HAP-1 (cell line): ENCODE measurements around the gene HRH2.

ENCODE experiments used
- DNase-seq, 2 experiments: peaks; one replicate each; pipeline ENCODE4 v3.0.0-alpha.2; 2016 to 2020; ENCODE audit warnings: low spot score in 2 of 2
- H3K27me3 ChIP-seq: fragments of 250-450 bp; sonication (Bioruptor Pico); 2 replicates; pipeline ENCODE4 v1.5.1; 2020; ENCODE audit warnings: low read depth, mild to moderate bottlenecking, moderate library complexity
- H3K36me3 ChIP-seq: fragments of 250-450 bp; sonication (Bioruptor Pico); replicated peaks from 2 replicates; pipeline ENCODE4 v1.5.1; 2020; ENCODE audit warnings: mild to moderate bottlenecking
- H3K4me1 ChIP-seq: fragments of 250-450 bp; sonication (Bioruptor Pico); 2 replicates; pipeline ENCODE4 v1.5.1; 2020; ENCODE audit warnings: mild to moderate bottlenecking
- H3K4me3 ChIP-seq: fragments of 250-450 bp; sonication (Bioruptor Pico); 2 replicates; pipeline ENCODE4 v1.5.1; 2020; ENCODE audit warnings: mild to moderate bottlenecking, moderate library complexity
- H3K9me3 ChIP-seq: fragments of 250-450 bp; sonication (Bioruptor Pico); 2 replicates; pipeline ENCODE4 v1.5.1; 2020; ENCODE audit warnings: mild to moderate bottlenecking, moderate library complexity
- in situ Hi-C: fragments of 300-500 bp; cut with MboI; formaldehyde crosslinking; loops from 3 replicates; pipeline ENCODE4 v1.14.3; 2020; ENCODE audit warnings: low sequenced_read_pairs, inconsistent platforms, mixed read lengths

The HRH2 gene

DNA sequence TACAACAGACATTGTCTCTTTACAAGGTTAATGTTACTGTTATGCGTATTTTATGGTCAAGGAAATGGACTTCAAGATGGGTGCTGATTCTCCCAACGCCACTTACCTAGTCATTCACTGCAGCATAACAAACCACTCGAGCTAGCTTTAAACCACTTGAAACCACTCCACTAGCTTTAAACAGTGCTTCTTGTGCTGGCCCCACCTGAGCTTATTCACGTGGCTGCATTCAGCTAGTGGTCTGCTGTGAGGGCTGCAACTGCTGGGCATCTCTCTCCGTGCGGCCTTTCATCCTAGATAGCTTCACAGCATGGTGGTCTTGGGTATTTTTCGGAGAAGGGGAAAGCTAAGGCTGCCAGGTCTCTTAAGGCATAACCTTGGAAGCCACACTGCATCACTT, 3.5 kb upstream of the HRH2 start:
- DNase-seq, result no peak
- Histone ChIP-seq H3K4me3 (no peak overlapping the region), H3K4me1 (no peaks in the 10 kb centered on the region; the same call in 1 of the 2 replicates), H3K36me3 (no peaks in the 10 kb centered on the region), H3K27me3 (no peaks in the 10 kb centered on the region), H3K9me3 (0 out of 2 replicates have a peak, but pooled peaks cover 4% of the 10 kb centered on the region)
- in situ Hi-C loops, result no loop called here

DNA sequence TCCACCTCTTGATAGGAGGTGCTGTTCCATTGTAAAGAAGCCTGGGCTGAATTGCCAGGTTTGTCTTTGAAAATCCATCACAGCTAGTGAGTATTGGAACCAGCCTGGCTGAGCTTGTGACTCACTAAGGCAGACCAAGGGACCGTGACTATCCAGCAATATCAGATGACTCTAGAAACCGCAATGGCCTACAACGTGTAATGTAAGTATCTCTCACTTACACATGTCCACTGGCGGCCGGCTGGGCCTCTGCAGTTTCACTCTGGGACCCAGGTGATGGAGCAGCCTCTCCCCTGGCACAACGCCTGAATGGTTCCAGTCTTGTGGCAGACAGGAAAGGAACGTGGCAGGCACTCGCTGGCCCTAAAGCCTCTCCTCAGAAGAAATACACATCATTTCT, 3.1 kb upstream of the HRH2 start:
- no peaks in the 10 kb centered on the region for H3K36me3 ChIP-seq
- no peaks in the 10 kb centered on the region; the same call in 1 of the 2 replicates for H3K4me1 ChIP-seq
- in situ Hi-C loops, result no loop called here
- 0 out of 2 replicates have a peak, but pooled peaks cover 4% of the 10 kb centered on the region for H3K9me3 ChIP-seq
- H3K27me3 ChIP-seq, result no peaks in the 10 kb centered on the region
- no peak overlapping the region for H3K4me3 ChIP-seq
- no peak for DNase-seq

DNA sequence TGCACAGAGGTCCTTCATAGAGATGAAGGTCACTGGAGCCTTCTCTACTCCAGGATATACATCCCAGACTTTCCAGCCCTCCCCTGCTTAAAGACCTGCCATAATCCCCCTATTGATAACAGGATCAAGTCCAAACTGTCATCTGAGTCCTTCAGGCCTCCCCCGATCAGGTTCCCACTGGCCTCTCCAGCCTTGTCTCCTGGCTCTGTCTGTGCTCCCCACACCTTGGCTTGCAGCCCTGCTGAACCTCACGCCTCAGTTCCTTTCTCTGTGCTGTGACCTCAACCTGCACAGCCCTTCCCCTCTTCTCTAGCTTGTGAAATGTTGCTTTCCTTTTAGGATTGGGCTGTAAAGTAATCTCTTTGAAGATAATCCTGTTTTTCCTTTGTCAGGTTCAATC, 2.5 kb upstream of the HRH2 start:
- Histone ChIP-seq H3K36me3 (no peaks in the 10 kb centered on the region), H3K9me3 (no peaks in the 10 kb centered on the region), H3K27me3 (no peaks in the 10 kb centered on the region), H3K4me3 (no peak overlapping the region), H3K4me1 (no peaks in the 10 kb centered on the region; the same call in 1 of the 2 replicates)
- in situ Hi-C loops, result no loop called here
- DNase-seq, result no peak

DNA sequence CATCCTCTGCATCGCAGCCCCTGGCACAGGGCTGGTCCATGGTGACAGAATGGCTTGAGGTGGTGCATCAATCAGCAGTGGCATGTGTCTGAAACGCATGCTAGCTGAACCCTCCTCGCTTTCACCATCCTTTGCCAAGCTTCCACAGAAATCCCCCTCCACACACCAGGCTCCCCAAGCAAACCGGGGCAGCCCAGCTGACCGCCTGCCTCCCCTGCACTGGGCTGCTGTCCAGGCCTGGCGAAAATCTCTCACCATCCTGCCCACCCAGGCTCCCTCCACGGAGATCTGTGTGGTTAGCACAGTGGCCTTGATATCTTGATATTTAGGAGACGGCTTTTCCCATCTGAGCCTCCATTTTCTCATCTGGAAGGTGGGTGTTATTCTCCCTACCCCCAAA, 905 bp upstream of the HRH2 start:
- no peaks in the 10 kb centered on the region for H3K36me3 ChIP-seq
- no peaks in the 10 kb centered on the region for H3K27me3 ChIP-seq
- H3K4me3 ChIP-seq, result no peak overlapping the region
- no peaks in the 10 kb centered on the region; the same call in 1 of the 2 replicates for H3K4me1 ChIP-seq
- in situ Hi-C loops, result no loop called here
- no peaks in the 10 kb centered on the region for H3K9me3 ChIP-seq
- DNase-seq, result no peak

DNA sequence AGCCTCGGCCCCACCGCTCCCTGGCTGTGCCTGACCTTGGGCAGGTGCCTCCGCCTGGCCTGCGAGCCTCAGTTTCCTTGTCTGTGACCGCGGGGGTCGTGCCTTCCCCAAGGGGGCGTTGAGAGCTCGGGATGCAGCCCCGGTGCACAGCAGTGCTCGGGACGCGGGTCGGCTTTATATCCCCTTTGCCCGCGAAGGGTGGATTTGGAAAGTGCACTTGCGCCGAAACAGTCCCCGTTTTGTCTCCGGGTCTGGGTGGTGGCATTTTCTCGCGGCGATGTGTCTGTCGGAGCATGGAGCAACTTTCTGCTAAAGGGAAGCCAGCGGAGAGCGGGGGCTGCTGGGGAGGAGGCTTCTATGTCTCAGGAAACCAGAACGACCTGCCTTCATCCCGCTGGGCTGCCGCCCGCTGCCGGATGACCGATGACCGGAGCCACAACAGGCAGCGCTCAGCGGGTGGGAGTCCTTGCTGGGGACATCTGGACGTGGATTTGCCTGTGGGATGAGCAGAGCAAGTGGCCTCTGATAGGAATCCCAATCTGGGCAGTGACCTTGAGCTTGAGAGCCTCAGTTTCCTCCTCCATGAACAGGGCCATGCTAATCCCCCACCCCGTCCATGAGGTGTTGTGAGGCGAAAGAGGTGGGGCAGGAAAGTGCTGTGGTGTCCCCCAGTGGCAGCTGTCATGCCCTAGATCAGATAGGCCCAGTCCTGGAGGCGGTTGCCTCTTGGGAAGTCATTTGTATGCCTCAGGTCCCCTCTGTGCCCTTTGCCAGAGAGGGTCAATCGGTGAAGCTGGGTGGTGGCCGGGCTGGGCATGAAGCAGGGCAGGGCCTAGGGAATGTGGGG, 651 bp downstream of the HRH2 start:
- H3K4me3 ChIP-seq, result peak overlapping the region; percentile 44

DNA sequence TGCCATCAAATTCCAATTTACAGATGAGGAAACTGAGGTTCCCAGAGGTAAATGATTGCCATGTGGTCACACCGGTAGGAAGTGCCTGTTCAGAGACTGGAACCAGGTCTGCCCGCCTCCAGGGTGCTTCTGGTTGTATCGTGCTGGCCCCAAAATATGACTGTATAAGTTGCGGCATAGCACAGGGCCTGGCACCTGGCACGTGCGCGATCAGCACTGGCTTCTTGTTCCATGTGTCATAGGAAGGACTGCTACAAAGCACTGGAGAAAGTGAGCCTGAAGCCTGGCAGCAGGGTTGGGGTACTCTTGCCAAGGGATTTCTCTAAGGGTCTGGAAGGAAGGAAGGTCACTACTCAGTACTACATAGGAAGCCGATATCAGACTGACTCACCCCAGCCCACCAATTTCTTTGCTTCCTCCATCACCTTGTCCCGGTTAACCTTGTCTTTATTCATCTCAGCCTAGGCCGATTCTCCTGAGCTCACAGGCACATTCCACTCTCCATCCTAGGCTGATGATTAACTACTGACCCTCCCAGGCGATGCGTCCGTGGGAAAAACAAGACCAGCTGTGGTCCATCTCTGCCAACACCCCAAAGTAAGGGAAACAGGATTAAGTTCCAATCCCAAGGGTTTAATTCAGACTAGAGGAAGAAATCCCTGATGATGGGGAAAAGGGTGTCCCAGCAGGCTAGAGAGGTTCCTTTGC, 1.8 kb downstream of the HRH2 start:
- in situ Hi-C loops, result no loop called here
- Histone ChIP-seq H3K4me3 (no peak overlapping the region), H3K9me3 (no peaks in the 10 kb centered on the region), H3K27me3 (no peaks in the 10 kb centered on the region), H3K4me1 (no peaks in the 10 kb centered on the region; the same call in 1 of the 2 replicates), H3K36me3 (no peaks in the 10 kb centered on the region)
- no peak for DNase-seq

More for the DNA sequence above, 651 bp downstream of the HRH2 start:
- in situ Hi-C loops, result no loop called here
- Histone ChIP-seq H3K4me1 (no peaks in the 10 kb centered on the region; the same call in 1 of the 2 replicates), H3K9me3 (no peaks in the 10 kb centered on the region), H3K36me3 (no peaks in the 10 kb centered on the region), H3K27me3 (no peaks in the 10 kb centered on the region)
- peak in 1 of 2 experiments; percentile 33 for DNase-seq

DNA sequence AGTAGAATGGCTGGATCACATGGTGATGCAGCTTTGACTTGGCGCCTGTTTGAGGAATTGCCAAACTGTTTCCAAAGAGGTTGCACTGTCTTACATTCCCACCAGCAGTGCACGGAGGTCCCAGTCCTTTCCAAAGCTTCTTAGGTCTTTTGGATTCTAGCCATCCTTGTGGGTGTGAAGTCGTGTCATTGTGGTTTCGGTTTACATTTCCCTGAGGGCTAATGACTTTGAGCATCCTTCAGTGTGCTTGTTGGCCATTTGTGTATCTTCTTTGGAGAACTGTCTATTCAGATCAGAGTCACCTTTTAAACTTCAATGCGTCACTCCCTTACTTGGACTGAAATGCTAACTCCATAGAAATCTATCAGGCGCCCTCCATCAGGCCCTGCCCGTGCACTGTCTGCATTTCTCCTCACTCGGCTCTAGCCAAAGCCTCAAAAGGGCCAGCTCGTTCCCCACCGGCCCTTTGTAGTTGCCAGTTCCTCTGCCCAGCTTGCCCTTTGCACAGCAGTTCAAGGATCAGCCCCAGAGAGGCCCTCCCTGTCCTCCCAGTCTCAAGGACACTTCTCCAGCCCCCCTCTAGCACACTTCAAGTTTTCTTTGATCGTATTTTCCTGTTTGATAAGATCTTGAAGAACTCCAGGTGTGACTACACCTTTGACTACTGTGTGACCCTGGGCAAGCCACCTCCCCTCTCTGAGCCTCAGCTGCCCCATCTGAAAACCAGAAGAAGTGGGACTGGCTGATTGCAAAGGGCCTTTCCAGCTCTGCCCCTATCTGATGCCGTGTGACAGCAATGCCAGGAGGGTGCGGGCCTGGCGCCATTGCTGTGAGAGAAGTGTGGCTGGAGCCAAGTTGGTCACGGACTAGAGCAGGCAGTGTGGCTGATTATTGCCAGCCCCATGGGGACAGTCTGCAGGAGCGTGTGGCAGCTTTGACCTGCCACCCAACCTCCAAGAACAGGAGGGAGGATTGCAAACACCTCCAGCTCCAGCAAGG, 5.6 kb downstream of the HRH2 start:
- Histone ChIP-seq H3K4me1 (no peaks in the 10 kb centered on the region; the same call in 1 of the 2 replicates), H3K27me3 (no peaks in the 10 kb centered on the region), H3K36me3 (no peaks in the 10 kb centered on the region), H3K9me3 (no peaks in the 10 kb centered on the region), H3K4me3 (no peak overlapping the region)
- DNase-seq, result no peak
- in situ Hi-C loops, result no loop called here

DNA sequence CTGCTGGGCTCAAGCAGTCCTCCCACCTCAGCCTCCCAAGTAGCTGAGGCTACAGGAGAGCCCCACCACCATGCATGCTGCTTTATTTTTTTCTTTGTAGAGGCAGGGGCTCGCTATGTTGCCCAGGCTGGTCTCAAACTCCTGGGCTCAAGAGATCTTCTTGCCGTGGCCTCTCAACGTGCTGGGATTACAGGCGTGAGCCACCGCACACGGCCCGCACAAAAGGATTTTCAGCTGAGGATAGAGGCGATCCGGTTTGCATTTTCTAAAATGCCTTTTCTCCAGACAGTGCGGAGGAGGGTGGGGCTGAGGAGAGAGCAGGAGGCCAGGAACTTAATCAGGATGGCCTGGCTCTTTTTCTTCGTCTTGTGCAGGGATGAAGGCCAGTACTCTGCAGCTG, 6.9 kb downstream of the HRH2 start:
- Histone ChIP-seq H3K4me3 (no peak overlapping the region), H3K9me3 (no peaks in the 10 kb centered on the region), H3K4me1 (no peaks in the 10 kb centered on the region), H3K27me3 (no peaks in the 10 kb centered on the region), H3K36me3 (no peaks in the 10 kb centered on the region)
- no peak for DNase-seq
- in situ Hi-C loops, result no loop called here

DNA sequence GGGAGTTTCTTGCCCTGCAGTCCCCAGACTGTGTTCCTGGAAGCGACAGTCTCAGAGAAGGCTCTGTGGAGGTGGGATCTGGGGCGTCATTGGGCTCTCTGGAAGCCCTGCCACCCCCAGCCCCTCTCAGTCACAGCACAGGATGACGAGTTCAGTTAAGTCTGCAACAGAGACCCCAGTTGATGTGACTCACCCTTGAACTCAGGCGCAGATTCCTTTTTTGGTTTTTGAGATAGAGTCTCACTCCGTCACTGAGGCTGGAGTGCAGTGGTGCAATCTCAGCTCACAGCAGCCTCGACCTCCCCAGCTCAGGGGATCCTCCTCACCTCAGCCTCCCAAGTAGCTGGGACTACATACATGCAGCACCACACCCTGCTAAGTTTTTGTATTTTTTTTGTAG, 8.3 kb downstream of the HRH2 start:
- in situ Hi-C loops, result no loop called here
- no peaks in the 10 kb centered on the region for H3K4me1 ChIP-seq
- no peak overlapping the region for H3K4me3 ChIP-seq
- no peaks in the 10 kb centered on the region for H3K9me3 ChIP-seq
- H3K27me3 ChIP-seq, result no peaks in the 10 kb centered on the region
- no peak for DNase-seq
- H3K36me3 ChIP-seq, result no peaks in the 10 kb centered on the region

DNA sequence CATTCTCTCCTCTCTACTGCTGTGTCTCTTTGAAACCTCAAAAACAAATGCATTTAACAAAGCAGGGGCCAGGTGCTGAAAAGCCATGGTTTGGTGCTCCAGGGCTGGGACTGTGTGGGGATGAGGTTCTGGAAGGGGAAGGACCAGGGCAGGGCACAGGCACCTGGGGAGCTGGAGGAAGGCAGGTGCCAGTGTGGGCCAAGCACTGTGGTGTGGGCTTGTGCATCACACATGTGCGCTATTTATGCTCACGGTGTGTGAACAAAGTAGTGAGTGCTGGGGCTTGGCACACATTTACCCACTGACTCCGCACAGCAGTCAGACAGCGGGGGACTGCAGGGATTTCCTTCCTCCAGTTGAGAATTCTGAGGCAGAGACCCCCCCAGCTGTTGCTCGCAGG, 10.1 kb downstream of the HRH2 start:
- Histone ChIP-seq H3K4me1 (no peaks in the 10 kb centered on the region), H3K9me3 (no peaks in the 10 kb centered on the region), H3K27me3 (no peaks in the 10 kb centered on the region), H3K4me3 (no peak overlapping the region), H3K36me3 (no peaks in the 10 kb centered on the region)
- no peak for DNase-seq
- in situ Hi-C loops, result no loop called here

DNA sequence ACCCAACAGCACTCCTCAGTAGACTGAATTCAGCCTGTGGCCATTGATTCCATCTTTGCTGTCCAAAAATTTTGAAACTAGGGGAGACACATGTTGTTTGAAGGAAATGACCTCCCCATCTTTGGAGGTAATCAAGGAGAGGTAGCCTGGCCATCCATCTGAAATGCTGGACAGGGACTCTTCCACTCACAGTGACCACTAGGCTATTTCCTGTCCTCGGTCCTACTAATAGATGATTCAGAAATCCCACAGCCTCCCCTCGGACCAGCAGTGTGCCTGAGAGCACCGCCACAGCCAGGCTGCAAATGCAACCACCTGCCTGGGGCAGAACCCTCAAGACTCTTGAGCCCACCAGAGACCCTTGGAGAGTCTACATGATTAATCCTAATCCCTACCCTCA, 12.5 kb downstream of the HRH2 start:
- Histone ChIP-seq H3K27me3 (no peaks in the 10 kb centered on the region), H3K4me1 (no peaks in the 10 kb centered on the region), H3K9me3 (no peaks in the 10 kb centered on the region), H3K4me3 (no peak overlapping the region), H3K36me3 (no peaks in the 10 kb centered on the region)
- no peak for DNase-seq
- in situ Hi-C loops, result no loop called here

DNA sequence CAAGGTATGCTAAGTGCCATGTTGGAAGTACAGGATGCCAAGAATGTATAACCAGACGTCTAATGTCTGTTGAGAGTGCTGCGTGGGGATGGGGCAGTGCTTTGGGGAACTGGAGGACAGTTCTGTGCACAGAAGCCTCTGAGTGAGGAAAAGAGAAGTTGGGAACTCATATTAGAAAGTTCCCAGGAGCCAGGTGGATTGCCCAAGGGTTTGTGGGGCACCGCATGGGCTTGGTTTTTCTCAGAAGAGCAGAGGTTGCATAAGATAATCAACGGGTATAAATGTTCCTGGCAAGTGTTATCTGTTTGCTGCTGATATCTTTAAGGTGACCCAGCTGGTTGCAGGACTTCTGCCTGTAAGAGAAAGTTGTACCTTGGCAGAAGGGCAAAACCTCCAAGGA, 13.1 kb downstream of the HRH2 start:
- in situ Hi-C loops, result no loop called here
- no peak for DNase-seq
- Histone ChIP-seq H3K4me3 (no peak overlapping the region), H3K27me3 (no peaks in the 10 kb centered on the region), H3K4me1 (no peaks in the 10 kb centered on the region), H3K9me3 (no peaks in the 10 kb centered on the region), H3K36me3 (no peaks in the 10 kb centered on the region)

DNA sequence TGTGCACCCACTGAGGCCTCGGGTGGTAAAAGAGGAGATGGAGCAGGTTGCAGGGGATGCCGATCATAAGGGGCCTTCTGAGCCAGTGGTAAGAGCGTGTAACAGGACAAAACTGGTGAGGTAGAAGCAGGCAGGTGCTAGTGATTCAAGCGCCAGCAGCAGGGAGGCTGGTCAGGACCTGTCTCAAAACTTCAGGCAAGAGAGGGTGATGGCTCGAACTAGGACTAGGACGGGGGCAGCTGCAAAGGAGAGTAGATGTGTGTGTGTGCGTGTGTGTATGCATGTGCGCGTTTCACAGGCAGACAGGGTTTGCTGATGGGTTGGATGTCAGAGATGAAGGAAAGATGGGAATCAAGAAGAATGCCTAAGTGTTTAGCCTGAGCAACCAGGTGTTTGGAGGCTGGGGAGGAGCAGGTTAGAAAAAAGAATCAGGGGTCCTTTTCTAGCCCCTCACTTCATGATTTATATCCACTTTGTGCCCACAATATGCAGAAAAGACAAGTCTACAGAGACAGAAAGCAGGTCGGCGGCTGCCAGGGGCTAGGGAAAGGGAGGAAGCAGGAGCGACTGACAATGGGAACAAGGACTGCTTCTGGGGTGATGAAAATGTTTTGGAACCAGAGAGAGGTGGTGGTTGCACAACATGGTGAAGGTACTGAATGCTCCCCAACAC, 15.2 kb downstream of the HRH2 start:
- H3K36me3 ChIP-seq, result no peaks in the 10 kb centered on the region
- no peaks in the 10 kb centered on the region for H3K27me3 ChIP-seq
- H3K9me3 ChIP-seq, result no peaks in the 10 kb centered on the region
- H3K4me1 ChIP-seq, result no peaks in the 10 kb centered on the region
- DNase-seq, result no peak
- H3K4me3 ChIP-seq, result no peak overlapping the region
- in situ Hi-C loops, result no loop called here
